ENCODE measurements around the gene SLC25A48.

Gene SLC25A48

GRCh38 chr5:135878156-135878620, 43.7 kb downstream of the SLC25A48 start:
- Histone ChIP-seq H3K27ac (ENCODE audit: insufficient read depth, low read length, poor library complexity, severe bottlenecking) (no peak overlapping the region), H3K4me1 (ENCODE audit: control insufficient read depth, insufficient read depth, low read length, poor library complexity, severe bottlenecking) (no peaks in the 10 kb centered on the region), H3K4me3 (ENCODE audit: insufficient read depth, low read depth, low read length, poor library complexity, severe bottlenecking) (no peak overlapping the region), H3K36me3 (ENCODE audit: control insufficient read depth, insufficient read depth, low read length) (no peaks in the 10 kb centered on the region), H3K27me3 (replicated peaks; ENCODE audit: control insufficient read depth, insufficient read depth, low read length, poor library complexity, severe bottlenecking) (no peaks in the 10 kb centered on the region), H3K9me3 (ENCODE audit: control insufficient read depth, low read length) (no peaks in the 10 kb centered on the region)
- DNase-seq: no peak

- H3K36me3 ChIP-seq (ENCODE audit: control insufficient read depth, insufficient read depth, low read length): no peaks in the 10 kb centered on the region
- H3K4me3 ChIP-seq (ENCODE audit: insufficient read depth, low read depth, low read length, poor library complexity, severe bottlenecking): no peak overlapping the region
- H3K27ac ChIP-seq (ENCODE audit: insufficient read depth, low read length, poor library complexity, severe bottlenecking): no peak overlapping the region
- DNase-seq: no peak
- H3K27me3 ChIP-seq (replicated peaks; ENCODE audit: control insufficient read depth, insufficient read depth, low read length, poor library complexity, severe bottlenecking): no peaks in the 10 kb centered on the region
- H3K9me3 ChIP-seq (ENCODE audit: control insufficient read depth, low read length): no peaks in the 10 kb centered on the region
- H3K4me1 ChIP-seq (ENCODE audit: control insufficient read depth, insufficient read depth, low read length, poor library complexity, severe bottlenecking): no peaks in the 10 kb centered on the region
Observed at GRCh38 chr5:135879591-135879990, 45.1 kb downstream of the SLC25A48 start.

GRCh38 chr5:135880278-135880677, 45.8 kb downstream of the SLC25A48 start:
- H3K27ac ChIP-seq (ENCODE audit: insufficient read depth, low read length, poor library complexity, severe bottlenecking): no peak overlapping the region
- H3K4me3 ChIP-seq (ENCODE audit: insufficient read depth, low read depth, low read length, poor library complexity, severe bottlenecking): no peak overlapping the region
- DNase-seq: no peak
- no peaks in the 10 kb centered on the region for H3K4me1 ChIP-seq (ENCODE audit: control insufficient read depth, insufficient read depth, low read length, poor library complexity, severe bottlenecking)
- no peaks in the 10 kb centered on the region for H3K36me3 ChIP-seq (ENCODE audit: control insufficient read depth, insufficient read depth, low read length)
- H3K27me3 ChIP-seq (replicated peaks; ENCODE audit: control insufficient read depth, insufficient read depth, low read length, poor library complexity, severe bottlenecking): no peaks in the 10 kb centered on the region
- no peaks in the 10 kb centered on the region for H3K9me3 ChIP-seq (ENCODE audit: control insufficient read depth, low read length)

- H3K4me3 ChIP-seq (ENCODE audit: insufficient read depth, low read depth, low read length, poor library complexity, severe bottlenecking): no peak overlapping the region
- H3K27ac ChIP-seq (ENCODE audit: insufficient read depth, low read length, poor library complexity, severe bottlenecking): no peak overlapping the region
- no peak for DNase-seq
- no peaks in the 10 kb centered on the region for H3K36me3 ChIP-seq (ENCODE audit: control insufficient read depth, insufficient read depth, low read length)
- H3K27me3 ChIP-seq (replicated peaks; ENCODE audit: control insufficient read depth, insufficient read depth, low read length, poor library complexity, severe bottlenecking): no peaks in the 10 kb centered on the region
- no peaks in the 10 kb centered on the region for H3K4me1 ChIP-seq (ENCODE audit: control insufficient read depth, insufficient read depth, low read length, poor library complexity, severe bottlenecking)
- H3K9me3 ChIP-seq (ENCODE audit: control insufficient read depth, low read length): no peaks in the 10 kb centered on the region
Observed at GRCh38 chr5:135880801-135881200, 46.3 kb downstream of the SLC25A48 start.

DNA sequence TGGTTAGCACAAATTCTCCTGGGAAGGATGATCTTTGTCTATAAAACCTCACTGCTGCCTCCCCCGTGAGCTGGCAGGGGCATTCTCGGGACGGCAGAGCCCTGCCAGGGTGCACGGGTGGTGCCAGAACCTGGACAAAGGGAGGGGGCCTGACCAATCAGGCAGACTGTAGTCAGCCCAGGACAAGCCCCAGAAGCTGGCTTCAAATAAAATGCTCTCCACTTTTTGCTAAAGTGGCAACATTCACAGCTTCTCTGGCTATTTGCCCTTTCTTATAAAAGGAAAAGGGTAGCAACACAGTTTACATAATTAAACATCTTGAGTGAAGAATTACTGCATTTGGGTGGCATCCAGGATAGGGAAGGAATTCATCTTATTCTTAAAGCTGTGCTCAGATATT, 46.8 kb downstream of the SLC25A48 start:
- H3K36me3 ChIP-seq (ENCODE audit: control insufficient read depth, insufficient read depth, low read length): no peaks in the 10 kb centered on the region
- DNase-seq: no peak
- no peaks in the 10 kb centered on the region for H3K4me1 ChIP-seq (ENCODE audit: control insufficient read depth, insufficient read depth, low read length, poor library complexity, severe bottlenecking)
- H3K27ac ChIP-seq (ENCODE audit: insufficient read depth, low read length, poor library complexity, severe bottlenecking): no peak overlapping the region
- no peaks in the 10 kb centered on the region for H3K27me3 ChIP-seq (replicated peaks; ENCODE audit: control insufficient read depth, insufficient read depth, low read length, poor library complexity, severe bottlenecking)
- H3K9me3 ChIP-seq (ENCODE audit: control insufficient read depth, low read length): no peaks in the 10 kb centered on the region
- H3K4me3 ChIP-seq (ENCODE audit: insufficient read depth, low read depth, low read length, poor library complexity, severe bottlenecking): no peak overlapping the region

GRCh38 chr5:135881819-135882218, 47.4 kb downstream of the SLC25A48 start:
- DNase-seq: no peak
- H3K4me1 ChIP-seq (ENCODE audit: control insufficient read depth, insufficient read depth, low read length, poor library complexity, severe bottlenecking): no peaks in the 10 kb centered on the region
- no peak overlapping the region for H3K27ac ChIP-seq (ENCODE audit: insufficient read depth, low read length, poor library complexity, severe bottlenecking)
- H3K36me3 ChIP-seq (ENCODE audit: control insufficient read depth, insufficient read depth, low read length): no peaks in the 10 kb centered on the region
- H3K27me3 ChIP-seq (replicated peaks; ENCODE audit: control insufficient read depth, insufficient read depth, low read length, poor library complexity, severe bottlenecking): no peaks in the 10 kb centered on the region
- H3K4me3 ChIP-seq (ENCODE audit: insufficient read depth, low read depth, low read length, poor library complexity, severe bottlenecking): no peak overlapping the region
- H3K9me3 ChIP-seq (ENCODE audit: control insufficient read depth, low read length): no peaks in the 10 kb centered on the region

- Histone ChIP-seq H3K4me1 (ENCODE audit: control insufficient read depth, insufficient read depth, low read length, poor library complexity, severe bottlenecking) (no peaks in the 10 kb centered on the region), H3K36me3 (ENCODE audit: control insufficient read depth, insufficient read depth, low read length) (no peaks in the 10 kb centered on the region), H3K9me3 (ENCODE audit: control insufficient read depth, low read length) (no peaks in the 10 kb centered on the region), H3K27me3 (replicated peaks; ENCODE audit: control insufficient read depth, insufficient read depth, low read length, poor library complexity, severe bottlenecking) (no peaks in the 10 kb centered on the region), H3K4me3 (ENCODE audit: insufficient read depth, low read depth, low read length, poor library complexity, severe bottlenecking) (no peak overlapping the region), H3K27ac (ENCODE audit: insufficient read depth, low read length, poor library complexity, severe bottlenecking) (no peak overlapping the region)
- no peak for DNase-seq
Observed at GRCh38 chr5:135883026-135883425, 48.6 kb downstream of the SLC25A48 start.

GRCh38 chr5:135883441-135883840, 49.0 kb downstream of the SLC25A48 start:
- no peak overlapping the region for H3K4me3 ChIP-seq (ENCODE audit: insufficient read depth, low read depth, low read length, poor library complexity, severe bottlenecking)
- H3K27ac ChIP-seq (ENCODE audit: insufficient read depth, low read length, poor library complexity, severe bottlenecking): no peak overlapping the region
- no peaks in the 10 kb centered on the region for H3K9me3 ChIP-seq (ENCODE audit: control insufficient read depth, low read length)
- H3K27me3 ChIP-seq (replicated peaks; ENCODE audit: control insufficient read depth, insufficient read depth, low read length, poor library complexity, severe bottlenecking): no peaks in the 10 kb centered on the region
- no peaks in the 10 kb centered on the region for H3K36me3 ChIP-seq (ENCODE audit: control insufficient read depth, insufficient read depth, low read length)
- no peak for DNase-seq
- H3K4me1 ChIP-seq (ENCODE audit: control insufficient read depth, insufficient read depth, low read length, poor library complexity, severe bottlenecking): no peaks in the 10 kb centered on the region

GRCh38 chr5:135885031-135885430, 50.6 kb downstream of the SLC25A48 start:
- H3K27ac ChIP-seq (ENCODE audit: insufficient read depth, low read length, poor library complexity, severe bottlenecking): no peak overlapping the region
- no peaks in the 10 kb centered on the region for H3K9me3 ChIP-seq (ENCODE audit: control insufficient read depth, low read length)
- H3K4me1 ChIP-seq (ENCODE audit: control insufficient read depth, insufficient read depth, low read length, poor library complexity, severe bottlenecking): no peaks in the 10 kb centered on the region
- H3K4me3 ChIP-seq (ENCODE audit: insufficient read depth, low read depth, low read length, poor library complexity, severe bottlenecking): no peak overlapping the region
- H3K27me3 ChIP-seq (replicated peaks; ENCODE audit: control insufficient read depth, insufficient read depth, low read length, poor library complexity, severe bottlenecking): no peaks in the 10 kb centered on the region
- DNase-seq: no peak
- H3K36me3 ChIP-seq (ENCODE audit: control insufficient read depth, insufficient read depth, low read length): no peaks in the 10 kb centered on the region

- Histone ChIP-seq H3K9me3 (ENCODE audit: control insufficient read depth, low read length) (no peaks in the 10 kb centered on the region), H3K27ac (ENCODE audit: insufficient read depth, low read length, poor library complexity, severe bottlenecking) (no peak overlapping the region), H3K27me3 (replicated peaks; ENCODE audit: control insufficient read depth, insufficient read depth, low read length, poor library complexity, severe bottlenecking) (no peaks in the 10 kb centered on the region), H3K4me1 (ENCODE audit: control insufficient read depth, insufficient read depth, low read length, poor library complexity, severe bottlenecking) (no peaks in the 10 kb centered on the region), H3K36me3 (ENCODE audit: control insufficient read depth, insufficient read depth, low read length) (no peaks in the 10 kb centered on the region), H3K4me3 (ENCODE audit: insufficient read depth, low read depth, low read length, poor library complexity, severe bottlenecking) (no peak overlapping the region)
- DNase-seq: no peak
Observed at GRCh38 chr5:135886136-135886535, 51.7 kb downstream of the SLC25A48 start.

DNA sequence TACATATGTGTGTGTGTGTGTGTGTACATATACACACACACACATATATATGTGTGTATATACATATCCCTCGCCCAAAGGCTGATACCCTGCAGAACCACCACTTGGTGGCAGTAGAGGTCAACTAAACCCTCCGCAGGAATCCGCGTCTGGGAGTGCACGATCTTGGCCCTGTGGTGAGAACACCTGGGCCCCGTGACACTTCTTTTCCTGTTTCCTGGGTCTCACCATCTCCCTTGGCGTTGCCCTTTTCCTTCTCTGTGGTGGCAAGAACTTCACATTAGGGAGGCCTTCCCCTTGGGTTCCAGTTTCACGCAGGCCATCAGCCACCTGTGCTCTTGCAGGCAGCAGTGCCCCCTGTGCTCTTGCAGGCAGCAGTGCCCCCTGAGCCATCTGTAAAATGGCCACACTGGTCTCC, 53.0 kb downstream of the SLC25A48 start:
- peak; percentile 24 to 55 (median 36) for DNase-seq

More for the DNA sequence above, 53.0 kb downstream of the SLC25A48 start:
- peak overlapping the region; percentile 34 for H3K4me3 ChIP-seq (ENCODE audit: insufficient read depth, low read depth, low read length, poor library complexity, severe bottlenecking)
- H3K9me3 ChIP-seq (ENCODE audit: control insufficient read depth, low read length): no peaks in the 10 kb centered on the region
- H3K27ac ChIP-seq (ENCODE audit: insufficient read depth, low read length, poor library complexity, severe bottlenecking): no peak overlapping the region
- no peaks in the 10 kb centered on the region for H3K36me3 ChIP-seq (ENCODE audit: control insufficient read depth, insufficient read depth, low read length)
- H3K4me1 ChIP-seq (ENCODE audit: control insufficient read depth, insufficient read depth, low read length, poor library complexity, severe bottlenecking): no peaks in the 10 kb centered on the region
- H3K27me3 ChIP-seq (replicated peaks; ENCODE audit: control insufficient read depth, insufficient read depth, low read length, poor library complexity, severe bottlenecking): no peaks in the 10 kb centered on the region

Measured in effector memory CD4-positive, alpha-beta T cell (primary cell).